Stimulated activated CD4-positive, alpha-beta T cell treated with anti-CD3 and anti-CD28 coated beads, Interleukin-2, amount 100 ng/mL, for 48 hours (primary cell): Measurements from ENCODE around the gene HES2.
"Not testable (repeated sequence)": the region's sequence is repeated elsewhere in the genome, so short reads cannot be mapped to it uniquely, and the experiment has no call there.

Experiments used
- DNase-seq, 2 donors: peaks; one replicate each; pipeline ENCODE4 v3.0.0-alpha.2; 2020

The HES2 gene

GRCh38 chr1:6384135-6384534 lies 35.6 kb downstream of the HES2 start:
- no peak for DNase-seq

GRCh38 chr1:6380037-6380436 lies 39.7 kb downstream of the HES2 start:
- DNase-seq = no peak

- DNase-seq = no peak
These were observed 41.5 kb downstream of the HES2 start for GRCh38 chr1:6378096-6378746.

- DNase-seq = no peak
These were observed 45.6 kb downstream of the HES2 start for GRCh38 chr1:6373961-6374720.

GRCh38 chr1:6372236-6372635 lies 47.5 kb downstream of the HES2 start:
- DNase-seq = not testable (repeated sequence)

- DNase-seq = no peak
These were observed 49.7 kb downstream of the HES2 start for GRCh38 chr1:6370006-6370405.

- no peak for DNase-seq
These were observed 52.2 kb downstream of the HES2 start for GRCh38 chr1:6367381-6368012.

GRCh38 chr1:6365047-6365446 lies 54.7 kb downstream of the HES2 start:
- DNase-seq = no peak

- DNase-seq = peak in 1 of 2 donors; percentile 19
These were observed 56.4 kb downstream of the HES2 start for GRCh38 chr1:6363085-6363884.
